ENCODE results near the gene RAB14.

DNA sequence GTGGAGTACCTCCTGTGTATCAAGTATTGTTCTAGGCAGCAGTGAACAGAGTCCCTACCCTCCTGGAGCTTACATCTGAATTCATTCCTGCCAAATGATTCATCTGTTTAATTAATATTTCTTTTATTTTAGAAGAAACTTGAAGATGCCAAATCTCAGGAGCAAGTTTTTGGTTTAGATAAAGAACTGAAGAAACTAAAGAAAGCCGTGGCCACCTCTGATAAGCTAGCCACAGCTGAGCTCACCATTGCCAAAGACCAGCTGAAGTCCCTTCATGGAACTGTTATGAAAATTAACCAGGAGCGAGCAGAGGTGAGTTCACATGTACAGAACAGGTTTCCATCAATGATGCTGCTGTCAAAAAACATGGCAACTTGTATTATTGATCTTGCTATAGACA lies 57.9 kb downstream of the RAB14 start:
- TF ChIP-seq GATA2 (IDR thresholded peaks at IDR 0.05; ENCODE audit: low read depth, low read length) (no peak), GATA3 (IDR thresholded peaks at IDR 0.05; ENCODE audit: low read depth, low read length) (no peak)

All from SH-SY5Y (cell line).